PFSK-1 (cell line): ENCODE measurements around the gene MGMT.

Source experiments
- FOXP2 ChIP-seq: optimal IDR thresholded peaks from 2 replicates; pipeline ENCODE3; 2011; ENCODE audit warnings: borderline replicate concordance, control low read depth, inconsistent platforms; ENCODE audit not compliant: insufficient read depth; ENCODE audit errors: extremely low read length, extremely low read depth
- POLR2AphosphoS5 ChIP-seq: IDR thresholded peaks from 2 replicates; pipeline ENCODE4 v1.6.1; 2012; ENCODE audit warnings: low read depth, mild to moderate bottlenecking, control low read depth, low read length, moderate library complexity
- REST ChIP-seq, 2 experiments: IDR thresholded peaks; 2 replicates each; pipeline versions ENCODE4 v1.6.1 to v1.8.0; 2011 to 2012; ENCODE audit warnings: low read depth in 2 of 2, low read length in 2 of 2, control low read depth in 1 of 2, inconsistent platforms in 1 of 2, mild to moderate bottlenecking in 1 of 2, moderate library complexity in 1 of 2; ENCODE audit not compliant: insufficient read depth in 1 of 2
- SIN3A ChIP-seq: IDR thresholded peaks from 2 replicates; pipeline ENCODE4 v1.6.1; 2012; ENCODE audit warnings: mild to moderate bottlenecking, low read length, moderate library complexity, borderline replicate concordance; ENCODE audit not compliant: insufficient read depth
- TAF1 ChIP-seq: IDR thresholded peaks from 2 replicates; pipeline ENCODE4 v1.6.1; 2012; ENCODE audit warnings: low read length, control low read depth, borderline replicate concordance; ENCODE audit not compliant: insufficient read depth

Gene MGMT

GRCh38 chr10:129481641-129482040, 14.6 kb downstream of the MGMT start:
- no peak for TF ChIP-seq SIN3A
- TF ChIP-seq FOXP2 = no peak
- no peak for TF ChIP-seq POLR2AphosphoS5
- no peak for TF ChIP-seq REST (IDR thresholded peaks at IDR 0.05; ENCODE audit: insufficient read depth in 1 of 2, low read depth in 2 of 2, low read length in 2 of 2)
- TF ChIP-seq TAF1 = no peak

GRCh38 chr10:129483430-129484010, 16.5 kb downstream of the MGMT start:
- TF ChIP-seq FOXP2 (no peak), POLR2AphosphoS5 (no peak), SIN3A (no peak), TAF1 (no peak), REST (IDR thresholded peaks at IDR 0.05; ENCODE audit: insufficient read depth in 1 of 2, low read depth in 2 of 2, low read length in 2 of 2) (no peak)

GRCh38 chr10:129486805-129487204, 19.8 kb downstream of the MGMT start:
- TF ChIP-seq REST (IDR thresholded peaks at IDR 0.05; ENCODE audit: insufficient read depth in 1 of 2, low read depth in 2 of 2, low read length in 2 of 2) = no peak
- no peak for TF ChIP-seq POLR2AphosphoS5
- no peak for TF ChIP-seq TAF1
- no peak for TF ChIP-seq SIN3A
- TF ChIP-seq FOXP2 = no peak

GRCh38 chr10:129491123-129491734, 24.2 kb downstream of the MGMT start:
- no peak for TF ChIP-seq SIN3A
- no peak for TF ChIP-seq FOXP2
- no peak for TF ChIP-seq REST (IDR thresholded peaks at IDR 0.05; ENCODE audit: insufficient read depth in 1 of 2, low read depth in 2 of 2, low read length in 2 of 2)

GRCh38 chr10:129494176-129494575, 27.1 kb downstream of the MGMT start:
- TF ChIP-seq POLR2AphosphoS5 (no peak), TAF1 (no peak), FOXP2 (no peak), SIN3A (no peak)
